HG03135 (cell line): ENCODE results near the gene COBL.
A peak's percentile ranks its signal among the peaks of the same experiment; 100 is the strongest.
"Not testable (repeated sequence)": the region's sequence is repeated elsewhere in the genome, so short reads cannot be mapped to it uniquely, and the experiment has no call there.

Experiments used
- ATAC-seq: cut with Tn5 transposase; IDR thresholded peaks from one replicate; pipeline ENCODE4 v1.9.1; 2021; ENCODE audit warnings: mild to moderate bottlenecking, moderate library complexity; ENCODE audit not compliant: unreplicated experiment

The COBL gene

DNA sequence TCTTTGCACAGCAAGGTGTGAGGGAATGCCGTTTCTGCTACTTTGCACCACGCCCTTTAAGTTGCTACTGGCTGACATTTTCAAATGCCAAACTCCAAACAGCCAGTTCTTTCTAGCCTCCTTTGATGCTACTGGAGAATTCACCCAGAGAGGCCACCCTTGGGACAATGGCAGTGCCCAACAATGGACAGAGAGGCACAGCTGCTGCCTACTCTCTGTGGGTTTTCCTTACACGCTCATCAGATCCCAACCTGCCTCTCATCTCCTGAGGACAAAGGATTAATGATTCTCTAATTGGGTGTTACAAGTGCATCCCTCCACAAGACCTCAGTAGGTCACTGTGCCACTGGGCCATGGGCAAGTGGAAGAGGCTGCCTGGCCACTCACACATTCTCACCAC lies 105.8 kb downstream of the COBL start:
- ATAC-seq = no peak

DNA sequence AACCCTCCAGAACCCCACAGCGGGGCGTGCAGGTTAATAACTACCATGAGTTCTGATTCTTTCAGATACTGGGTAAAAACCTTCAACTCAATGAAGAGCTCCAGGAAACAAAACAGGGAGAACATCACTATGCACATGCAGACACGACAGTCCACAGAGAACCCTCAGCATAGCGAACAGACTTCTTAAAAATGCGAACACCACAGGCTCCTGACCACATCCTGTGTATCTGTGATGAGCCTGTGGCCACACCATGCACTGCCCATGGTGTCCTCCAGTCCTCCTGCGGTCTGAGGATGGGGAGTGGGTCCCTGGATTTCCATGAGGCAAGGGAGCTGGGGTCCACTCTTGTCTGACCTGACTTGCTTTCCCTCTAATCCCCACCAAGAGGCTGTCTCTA lies 107.2 kb downstream of the COBL start:
- no peak for ATAC-seq

DNA sequence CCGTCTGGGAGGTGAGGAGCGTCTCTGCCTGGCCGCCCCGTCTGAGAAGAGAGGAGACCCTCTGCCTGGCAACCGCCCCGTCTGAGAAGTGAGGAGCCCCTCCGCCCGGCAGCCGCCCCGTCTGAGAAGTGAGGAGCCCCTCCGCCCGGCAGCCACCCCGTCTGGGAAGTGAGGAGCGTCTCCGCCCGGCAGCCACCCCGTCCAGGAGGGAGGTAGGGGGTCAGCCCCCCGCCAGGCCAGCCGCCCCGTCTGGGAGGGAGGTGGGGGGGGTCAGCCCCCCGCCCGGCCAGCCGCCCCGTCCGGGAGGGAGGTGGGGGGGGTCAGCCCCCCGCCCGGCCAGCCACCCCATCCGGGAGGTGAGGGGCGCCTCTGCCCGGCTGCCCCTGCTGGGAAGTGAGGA lies 108.5 kb downstream of the COBL start:
- not testable (repeated sequence) for ATAC-seq

DNA sequence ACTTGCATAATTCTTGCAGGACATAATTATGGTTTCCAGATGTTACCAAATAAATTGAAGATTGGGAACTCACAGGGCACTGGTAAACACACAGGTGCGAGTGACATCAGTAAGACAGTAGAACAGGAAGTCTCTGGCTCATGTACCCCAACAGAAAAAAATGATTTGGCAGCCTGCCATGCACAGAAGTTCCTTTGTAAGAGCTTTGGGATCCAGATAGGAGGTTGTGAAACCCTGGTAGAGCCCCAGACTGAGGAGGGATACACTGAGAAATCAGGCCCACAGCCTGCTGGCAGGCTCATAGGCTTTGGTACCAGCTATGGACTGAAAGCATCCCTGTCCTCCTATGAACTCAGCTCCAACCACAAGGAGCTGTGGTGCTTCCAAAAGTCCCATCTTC lies 118.0 kb downstream of the COBL start:
- ATAC-seq = no peak

GRCh38 chr7:51190969-51191368 lies 125.6 kb downstream of the COBL start:
- ATAC-seq = no peak

GRCh38 chr7:51189777-51190176 lies 126.8 kb downstream of the COBL start:
- no peak for ATAC-seq

DNA sequence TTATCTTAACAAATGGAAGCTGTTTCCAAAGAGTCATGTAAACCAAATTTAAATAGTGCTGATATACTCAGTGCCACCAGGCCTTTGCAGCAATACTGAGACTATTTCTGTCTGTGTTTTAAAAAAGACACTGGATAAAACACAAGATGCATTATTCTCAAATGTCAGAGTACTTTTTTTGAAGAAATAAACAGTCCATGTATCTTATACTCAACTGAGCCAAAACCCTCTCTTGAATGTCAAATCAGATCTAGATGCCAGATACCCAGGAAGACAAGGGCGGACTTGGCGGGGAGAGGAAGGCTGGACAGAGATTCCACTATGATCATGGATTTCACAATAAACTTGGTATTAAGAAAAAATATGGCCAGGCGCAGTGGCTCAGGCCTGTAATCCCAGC lies 127.6 kb downstream of the COBL start:
- ATAC-seq = no peak

- no peak for ATAC-seq
These were observed 128.7 kb downstream of the COBL start for GRCh38 chr7:51187941-51188340.

DNA sequence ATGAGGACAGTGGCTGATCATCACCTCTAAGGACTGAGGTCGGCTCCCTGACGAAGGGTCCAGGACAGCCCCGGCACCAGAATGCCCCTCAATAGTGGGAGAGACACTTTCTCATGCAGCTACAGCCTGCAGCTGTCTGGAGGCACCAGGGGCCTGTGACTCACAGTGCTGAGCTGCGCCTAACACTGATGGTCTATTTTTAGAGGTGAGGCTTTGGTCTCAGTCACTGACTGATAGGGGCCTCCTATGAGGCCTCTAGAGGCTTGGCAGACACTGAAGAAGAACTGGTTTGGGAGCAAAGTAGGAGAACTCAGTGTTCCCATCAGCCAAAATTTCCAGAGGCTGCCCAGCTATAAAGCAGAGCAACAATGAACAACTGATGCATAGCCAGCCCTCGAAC lies 130.1 kb downstream of the COBL start:
- ATAC-seq = no peak

GRCh38 chr7:51182636-51183166 lies 133.9 kb downstream of the COBL start:
- no peak for ATAC-seq

- no peak for ATAC-seq
These were observed 136.5 kb downstream of the COBL start for GRCh38 chr7:51180092-51180491.

DNA sequence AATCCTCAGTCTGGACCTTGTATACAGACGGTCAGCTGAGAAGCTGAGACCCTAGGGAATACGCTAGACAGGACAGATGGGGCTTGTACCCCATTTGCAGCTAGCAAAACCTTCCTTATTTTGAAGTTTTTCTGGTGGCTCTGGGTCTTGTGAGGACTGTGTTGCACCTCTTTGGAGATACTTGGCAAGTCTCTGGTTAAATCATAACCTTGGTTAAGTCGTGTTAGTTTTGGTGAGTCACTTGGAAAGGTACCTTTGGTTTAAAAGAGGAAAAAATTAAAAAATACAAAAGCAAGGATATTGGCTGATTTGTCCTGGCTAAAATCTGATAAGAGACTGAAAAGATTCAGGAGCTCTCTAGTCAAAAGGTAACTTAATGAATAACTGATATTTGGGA lies 140.6 kb downstream of the COBL start:
- ATAC-seq = no peak

GRCh38 chr7:51175316-51175991 lies 141.2 kb downstream of the COBL start:
- ATAC-seq = no peak

GRCh38 chr7:51165337-51165736 lies 151.3 kb downstream of the COBL start:
- ATAC-seq = no peak

DNA sequence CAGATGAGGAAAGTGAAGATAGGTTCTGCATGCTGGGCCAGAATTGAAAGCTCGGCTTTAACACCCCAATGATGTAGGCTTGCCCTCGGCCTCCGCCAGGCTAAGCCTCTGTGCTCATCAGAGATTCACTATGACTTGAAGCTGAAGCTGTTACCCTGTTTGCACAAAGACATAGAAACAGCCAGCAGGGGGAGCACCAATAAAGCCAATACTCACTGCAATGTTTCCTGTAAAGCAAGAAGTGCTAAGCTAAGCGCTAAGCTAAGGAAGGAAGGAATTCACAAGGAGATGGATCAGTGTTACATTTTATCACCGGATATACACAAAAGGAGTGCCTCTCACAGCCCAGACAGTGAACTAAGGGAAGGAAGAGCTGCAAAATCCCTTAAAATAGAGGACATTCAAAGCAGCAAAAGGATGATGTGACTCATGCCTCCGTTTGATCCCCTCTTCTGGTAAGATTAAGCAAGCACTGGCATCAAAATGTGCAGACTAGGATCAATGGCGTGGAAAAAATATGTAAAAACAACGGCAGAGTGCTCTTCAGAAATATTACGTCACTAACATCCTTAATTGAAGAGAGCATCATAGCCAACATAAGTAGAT lies 153.8 kb downstream of the COBL start:
- peak; percentile 78 for ATAC-seq

- ATAC-seq = no peak
These were observed 154.7 kb downstream of the COBL start for GRCh38 chr7:51161937-51162336.

DNA sequence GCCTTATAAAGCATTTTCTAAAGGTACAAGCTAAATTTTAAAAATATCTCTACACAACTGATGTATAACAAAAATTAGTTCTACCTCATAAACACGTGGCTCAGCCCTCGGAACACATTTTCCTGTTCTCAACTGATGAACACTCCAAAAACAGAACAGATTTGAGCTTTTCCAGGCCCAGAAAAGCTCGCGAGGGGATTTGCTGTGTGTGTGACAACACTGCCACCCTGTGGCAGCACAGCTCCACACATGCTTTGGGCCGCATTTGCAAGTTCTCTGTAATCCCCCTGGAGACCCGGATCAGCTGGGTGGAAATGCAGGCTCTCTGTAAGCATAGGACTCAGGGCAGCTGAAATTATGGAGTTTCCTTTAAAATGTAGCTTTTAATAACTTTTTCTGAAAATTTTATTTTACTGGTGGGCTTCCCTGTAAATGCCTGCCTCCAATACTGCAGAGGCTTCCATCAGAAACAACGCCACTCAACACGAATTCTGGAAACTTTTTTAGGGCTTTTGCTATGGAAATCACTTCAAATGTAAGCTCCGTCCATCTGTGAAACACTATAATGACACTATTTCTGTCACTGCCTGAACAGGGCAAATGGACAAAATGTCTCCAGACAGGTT lies 155.5 kb downstream of the COBL start:
- no peak for ATAC-seq

GRCh38 chr7:51160411-51160810 lies 156.2 kb downstream of the COBL start:
- ATAC-seq = no peak

GRCh38 chr7:51158742-51159445 lies 157.7 kb downstream of the COBL start:
- no peak for ATAC-seq

- no peak for ATAC-seq
These were observed 158.4 kb downstream of the COBL start for GRCh38 chr7:51158211-51158610.

DNA sequence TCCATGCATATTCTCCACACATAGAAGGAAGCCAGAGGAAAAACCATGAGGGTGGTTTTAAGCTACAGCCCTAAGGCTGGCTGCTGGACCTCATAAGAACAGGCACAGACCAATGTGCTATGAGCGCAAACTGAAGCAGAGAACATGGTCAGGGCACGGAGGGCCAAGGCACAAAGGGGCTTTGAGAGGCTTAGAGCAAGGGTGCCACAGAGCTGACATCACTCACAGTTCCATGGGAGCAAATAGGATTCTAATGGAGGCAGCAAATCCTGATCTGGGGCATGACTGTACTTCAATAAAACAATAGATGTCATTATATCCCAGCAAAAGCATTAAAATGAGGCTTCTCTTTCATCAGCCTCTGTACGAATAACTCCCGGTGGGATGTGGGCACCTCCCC lies 162.4 kb downstream of the COBL start:
- ATAC-seq = no peak
